Activated naive CD8-positive, alpha-beta T cell treated with anti-CD3 and anti-CD28 coated beads, Interleukin-2, amount 10 ng/mL, durations not matched to agents 7 days and 5 days (primary cell): ENCODE results near the gene ODAPH. TPM values are rescaled to one million over a fixed set of nuclear protein-coding genes. Genes with fewer than 3 reads are reported as not detected.

Experiments
- ATAC-seq: fragments of 150-1000 bp; cut with Tn5 transposase; one replicate; pipeline ENCODE4 v1.10.0; 2021; ENCODE audit warnings: low read depth, moderate library complexity
- POLR2A ChIA-PET: fragments of 350-600 bp; sonication (Branson Sonifier 250); formaldehyde crosslinking; loops from one replicate; lab custom pipeline; 2021; ENCODE audit warnings: antibody characterized with exemption; lab: Charles Lee
- DNase-seq: peaks from one replicate; pipeline ENCODE4 v3.0.0; 2021
- H3K27ac Mint-ChIP-seq: one replicate; pipeline ENCODE4 v1.8.0; 2022; ENCODE audit warnings: mild to moderate bottlenecking, mixed read lengths
- H3K27me3 Mint-ChIP-seq: one replicate; pipeline ENCODE4 v1.8.0; 2022; ENCODE audit warnings: mild to moderate bottlenecking, moderate library complexity, mixed read lengths
- H3K36me3 Mint-ChIP-seq: one replicate; pipeline ENCODE4 v1.8.0; 2021; ENCODE audit warnings: mild to moderate bottlenecking, mixed read lengths
- H3K4me1 Mint-ChIP-seq: one replicate; pipeline ENCODE4 v1.8.0; 2021; ENCODE audit warnings: mixed read lengths
- H3K4me3 Mint-ChIP-seq: one replicate; pipeline ENCODE4 v1.8.0; 2022; ENCODE audit warnings: mild to moderate bottlenecking, moderate library complexity, mixed read lengths
- H3K9me3 Mint-ChIP-seq: one replicate; pipeline ENCODE4 v1.8.0; 2021; ENCODE audit warnings: mixed read lengths
- total RNA-seq, 2 experiments: library from RNA; stranded (reverse); gene quantifications; one replicate each; pipeline ENCODE4 v1.2.3, GENCODE V29; 2021

The ODAPH gene
- total RNA-seq, 2 experiments from 2014 or later, result 0.31 TPM; not detected in 1

GRCh38 chr4:75557696-75558095 is 1.8 kb downstream of the ODAPH start:
- Mint-ChIP-seq H3K27ac (no peak overlapping the region), H3K4me3 (no peak overlapping the region), H3K9me3 (no peaks in the 10 kb centered on the region), H3K27me3 (peaks cover 14% of the 10 kb centered on the region), H3K36me3 (no peaks in the 10 kb centered on the region), H3K4me1 (peaks cover 2% of the 10 kb centered on the region)
- POLR2A ChIA-PET, result no interaction called here
- ATAC-seq (no peak), DNase-seq (no peak)

- no peak overlapping the region for H3K4me3 Mint-ChIP-seq
- no peak for ATAC-seq
- H3K9me3 Mint-ChIP-seq, result no peaks in the 10 kb centered on the region
- H3K27ac Mint-ChIP-seq, result no peak overlapping the region
- peaks cover 20% of the 10 kb centered on the region for H3K27me3 Mint-ChIP-seq
- H3K36me3 Mint-ChIP-seq, result no peaks in the 10 kb centered on the region
- POLR2A ChIA-PET, result no interaction called here
- no peak for DNase-seq
- peaks cover 4% of the 10 kb centered on the region for H3K4me1 Mint-ChIP-seq
Measured at GRCh38 chr4:75561789-75562188, 5.9 kb downstream of the ODAPH start.

- no peaks in the 10 kb centered on the region for H3K9me3 Mint-ChIP-seq
- H3K4me3 Mint-ChIP-seq, result no peak overlapping the region
- no peak for ATAC-seq
- peaks cover 17% of the 10 kb centered on the region for H3K27me3 Mint-ChIP-seq
- no peaks in the 10 kb centered on the region for H3K36me3 Mint-ChIP-seq
- peaks cover 4% of the 10 kb centered on the region for H3K4me1 Mint-ChIP-seq
- DNase-seq, result no peak
- POLR2A ChIA-PET, result no interaction called here
- no peak overlapping the region for H3K27ac Mint-ChIP-seq
Measured at GRCh38 chr4:75564023-75564422, 8.2 kb downstream of the ODAPH start.

- Mint-ChIP-seq H3K4me3 (no peak overlapping the region), H3K27ac (no peak overlapping the region), H3K9me3 (no peaks in the 10 kb centered on the region), H3K27me3 (peaks cover 13% of the 10 kb centered on the region), H3K4me1 (peaks cover 4% of the 10 kb centered on the region), H3K36me3 (no peaks in the 10 kb centered on the region)
- ATAC-seq (no peak), DNase-seq (no peak)
- POLR2A ChIA-PET, result no interaction called here
Measured at GRCh38 chr4:75565481-75565880, 9.6 kb downstream of the ODAPH start.

GRCh38 chr4:75566911-75567310 is 11.0 kb downstream of the ODAPH start:
- Mint-ChIP-seq H3K36me3 (no peaks in the 10 kb centered on the region), H3K27ac (no peak overlapping the region), H3K27me3 (peaks cover 17% of the 10 kb centered on the region), H3K4me3 (no peak overlapping the region), H3K4me1 (peaks cover 4% of the 10 kb centered on the region), H3K9me3 (no peaks in the 10 kb centered on the region)
- POLR2A ChIA-PET, result no interaction called here
- DNase-seq (no peak), ATAC-seq (no peak)

- POLR2A ChIA-PET, result no interaction called here
- Mint-ChIP-seq H3K4me3 (no peak overlapping the region), H3K36me3 (no peaks in the 10 kb centered on the region), H3K27me3 (peaks cover 22% of the 10 kb centered on the region), H3K9me3 (no peaks in the 10 kb centered on the region), H3K27ac (no peak overlapping the region), H3K4me1 (peaks cover 4% of the 10 kb centered on the region)
- DNase-seq (no peak), ATAC-seq (no peak)
Measured at GRCh38 chr4:75567725-75568124, 11.9 kb downstream of the ODAPH start.

- H3K4me3 Mint-ChIP-seq, result no peak overlapping the region
Measured at GRCh38 chr4:75584067-75584466, 28.2 kb downstream of the ODAPH start.

GRCh38 chr4:75593393-75593792 is 37.5 kb downstream of the ODAPH start:
- ATAC-seq (no peak), DNase-seq (no peak)
- Mint-ChIP-seq H3K27ac (no peak overlapping the region), H3K4me1 (peaks cover 3% of the 10 kb centered on the region), H3K4me3 (no peak overlapping the region), H3K9me3 (no peaks in the 10 kb centered on the region), H3K36me3 (no peaks in the 10 kb centered on the region), H3K27me3 (no peaks in the 10 kb centered on the region)
- POLR2A ChIA-PET, result no interaction called here

More at GRCh38 chr4:75584067-75584466, 28.2 kb downstream of the ODAPH start:
- POLR2A ChIA-PET, result no interaction called here
- Mint-ChIP-seq H3K27ac (no peak overlapping the region), H3K4me1 (no peaks in the 10 kb centered on the region), H3K36me3 (peaks cover 2% of the 10 kb centered on the region), H3K27me3 (peaks cover 10% of the 10 kb centered on the region), H3K9me3 (peaks cover 4% of the 10 kb centered on the region)
- ATAC-seq, result no peak
- no peak for DNase-seq

GRCh38 chr4:75596061-75596460 is 40.2 kb downstream of the ODAPH start:
- POLR2A ChIA-PET, result no interaction called here

GRCh38 chr4:75598390-75598789 is 42.5 kb downstream of the ODAPH start:
- no peak for ATAC-seq

More at GRCh38 chr4:75596061-75596460, 40.2 kb downstream of the ODAPH start:
- Mint-ChIP-seq H3K4me1 (peaks cover 3% of the 10 kb centered on the region), H3K27ac (no peak overlapping the region), H3K4me3 (no peak overlapping the region), H3K27me3 (peaks cover 6% of the 10 kb centered on the region), H3K9me3 (no peaks in the 10 kb centered on the region), H3K36me3 (no peaks in the 10 kb centered on the region)
- no peak for ATAC-seq
- no peak for DNase-seq

GRCh38 chr4:75599647-75600046 is 43.8 kb downstream of the ODAPH start:
- POLR2A ChIA-PET, result no interaction called here
- H3K4me1 Mint-ChIP-seq, result peaks cover 3% of the 10 kb centered on the region
- H3K9me3 Mint-ChIP-seq, result no peaks in the 10 kb centered on the region
- peaks cover 6% of the 10 kb centered on the region for H3K27me3 Mint-ChIP-seq
- DNase-seq, result no peak
- H3K4me3 Mint-ChIP-seq, result no peak overlapping the region
- ATAC-seq, result no peak
- H3K36me3 Mint-ChIP-seq, result no peaks in the 10 kb centered on the region
- no peak overlapping the region for H3K27ac Mint-ChIP-seq

More at GRCh38 chr4:75598390-75598789, 42.5 kb downstream of the ODAPH start:
- Mint-ChIP-seq H3K36me3 (no peaks in the 10 kb centered on the region), H3K4me3 (no peak overlapping the region), H3K4me1 (peaks cover 3% of the 10 kb centered on the region), H3K9me3 (no peaks in the 10 kb centered on the region), H3K27me3 (peaks cover 6% of the 10 kb centered on the region), H3K27ac (no peak overlapping the region)
- DNase-seq, result no peak
- POLR2A ChIA-PET, result no interaction called here

- Mint-ChIP-seq H3K4me3 (no peak overlapping the region), H3K36me3 (peaks cover 1% of the 10 kb centered on the region), H3K27me3 (peaks cover 2% of the 10 kb centered on the region), H3K9me3 (peaks cover 1% of the 10 kb centered on the region), H3K27ac (no peak overlapping the region), H3K4me1 (no peaks in the 10 kb centered on the region)
- POLR2A ChIA-PET, result no interaction called here
- no peak for ATAC-seq
- no peak for DNase-seq
Measured at GRCh38 chr4:75605928-75606327, 50.1 kb downstream of the ODAPH start.

- Mint-ChIP-seq H3K27ac (no peak overlapping the region), H3K27me3 (no peaks in the 10 kb centered on the region), H3K4me1 (no peaks in the 10 kb centered on the region), H3K9me3 (peaks cover 4% of the 10 kb centered on the region), H3K36me3 (peaks cover 1% of the 10 kb centered on the region), H3K4me3 (no peak overlapping the region)
- no peak for ATAC-seq
- POLR2A ChIA-PET, result no interaction called here
- no peak for DNase-seq
Measured at GRCh38 chr4:75612306-75612705, 56.4 kb downstream of the ODAPH start.
